Endothelial cell of hepatic sinusoid (primary cell): ENCODE results near the gene DHRS7B.
"Not testable (repeated sequence)": the region's sequence is repeated elsewhere in the genome, so short reads cannot be mapped to it uniquely, and the experiment has no call there.

ENCODE experiments used
- in situ Hi-C: cut with HindIII; loops from 2 replicates; pipeline ENCODE4 v1.10.0; 2017; ENCODE audit warnings: low sequenced_read_pairs

Gene DHRS7B

GRCh38 chr17:21174713-21175112 is 47.9 kb downstream of the DHRS7B start:
- in situ Hi-C loops: loop anchor here (5.0 kb wide), 1 partner anchor 58 kb away; no protein-coding TSS in a partner anchor

DNA sequence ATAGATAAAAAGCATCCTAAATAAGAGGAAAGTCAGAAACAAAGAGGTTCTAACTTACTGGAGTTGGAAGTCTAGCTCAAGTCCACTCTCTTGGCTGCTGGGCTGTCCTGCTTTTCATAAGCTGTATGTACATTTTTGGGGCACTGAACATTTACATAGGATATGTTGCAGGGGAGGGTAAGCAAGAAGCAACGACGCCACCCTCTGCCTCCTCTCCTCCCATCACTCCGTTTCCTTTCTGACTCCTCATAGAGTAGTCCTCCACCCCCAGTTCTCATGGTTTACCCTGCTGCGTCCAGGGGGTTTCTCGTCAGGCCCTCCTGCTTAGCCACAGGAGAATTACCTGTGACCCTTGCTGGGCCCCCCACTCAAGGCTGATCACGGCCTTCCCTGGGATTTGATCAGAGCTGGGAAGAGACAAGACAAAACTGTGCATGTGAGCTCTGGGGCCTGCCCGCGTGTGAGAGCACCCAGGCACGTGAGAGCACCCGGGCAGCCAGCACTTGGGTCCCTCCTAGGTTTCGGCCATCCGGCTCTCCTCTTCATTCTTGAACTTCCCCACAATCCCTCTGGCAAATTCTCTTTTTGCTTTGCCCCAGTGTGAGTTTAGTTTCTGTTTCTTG is 50.1 kb downstream of the DHRS7B start:
- in situ Hi-C loops: no loop called here

DNA sequence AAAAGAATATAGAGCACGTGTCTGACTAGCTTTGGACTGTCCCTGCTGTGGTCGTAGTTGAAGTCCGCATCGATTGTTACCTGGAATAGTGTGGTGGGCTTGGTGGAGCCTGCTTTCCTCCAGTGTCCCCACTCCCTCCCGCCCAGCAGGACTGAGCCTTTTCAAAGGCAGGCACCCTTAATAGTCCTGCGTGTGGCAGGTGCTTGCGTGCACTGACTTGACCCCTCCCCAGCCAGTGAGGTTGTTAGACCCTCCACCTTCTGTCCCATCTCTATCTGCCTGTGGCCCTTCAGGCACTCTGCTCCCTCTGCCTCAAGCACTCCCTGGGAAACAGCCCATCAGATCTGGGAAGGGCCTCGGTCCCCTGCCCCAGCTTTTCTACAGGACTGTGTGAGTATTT is 50.6 kb downstream of the DHRS7B start:
- in situ Hi-C loops: no loop called here

DNA sequence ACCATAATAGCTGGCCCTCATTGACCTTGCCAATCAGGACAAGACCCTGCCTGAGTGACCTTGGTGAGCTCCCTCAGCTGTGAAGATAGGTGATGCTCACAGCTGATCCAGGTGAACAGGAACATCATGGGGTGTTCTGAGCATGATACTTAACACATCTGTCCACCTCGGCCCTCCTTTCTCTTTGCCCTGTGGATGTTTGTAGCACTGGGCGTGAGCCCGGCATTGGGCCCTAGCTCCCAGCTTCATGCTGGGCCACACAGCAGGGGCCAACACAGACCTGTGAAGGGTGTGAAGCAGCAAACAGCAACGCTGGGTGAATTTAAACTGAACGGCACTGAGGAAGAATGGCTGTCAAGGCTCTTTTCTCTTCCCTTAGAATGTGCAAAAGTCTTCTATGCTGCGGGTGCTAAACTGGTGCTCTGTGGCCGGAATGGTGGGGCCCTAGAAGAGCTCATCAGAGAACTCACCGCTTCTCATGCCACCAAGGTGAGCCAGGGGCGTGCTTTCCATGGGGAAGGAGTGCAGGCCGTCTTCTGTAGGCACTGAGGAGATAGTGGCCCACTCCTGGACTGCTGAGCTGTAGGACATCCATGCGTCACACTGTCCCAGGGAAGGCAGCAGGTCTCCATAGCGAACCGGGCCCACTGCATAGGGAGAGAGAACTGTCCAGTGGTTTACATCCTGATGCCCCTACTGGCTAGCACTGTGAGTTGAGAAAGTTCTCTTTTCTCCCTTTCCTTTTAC is 51.3 kb downstream of the DHRS7B start:
- in situ Hi-C loops: no loop called here

- in situ Hi-C loops: no loop called here
Observed at GRCh38 chr17:21183468-21183867, 56.7 kb downstream of the DHRS7B start.

DNA sequence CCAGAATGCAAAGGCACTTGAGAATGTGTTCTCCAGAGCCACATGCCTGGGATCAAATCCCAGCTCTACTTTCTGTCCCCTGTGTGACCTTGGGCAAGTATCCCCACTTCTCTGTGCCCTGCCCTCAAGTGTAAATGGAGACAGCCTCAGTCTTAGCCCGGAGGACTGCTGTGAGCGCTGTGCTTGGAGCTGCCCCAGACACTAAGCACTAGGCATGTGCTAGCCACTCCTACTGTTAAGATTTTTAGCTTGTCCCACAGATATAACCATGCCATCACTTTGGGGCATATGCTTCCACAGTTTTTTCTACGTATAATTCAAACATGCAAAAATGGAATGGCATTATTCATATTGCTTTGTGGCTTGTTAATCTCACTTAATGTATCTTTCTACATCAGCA is 57.8 kb downstream of the DHRS7B start:
- in situ Hi-C loops: no loop called here

DNA sequence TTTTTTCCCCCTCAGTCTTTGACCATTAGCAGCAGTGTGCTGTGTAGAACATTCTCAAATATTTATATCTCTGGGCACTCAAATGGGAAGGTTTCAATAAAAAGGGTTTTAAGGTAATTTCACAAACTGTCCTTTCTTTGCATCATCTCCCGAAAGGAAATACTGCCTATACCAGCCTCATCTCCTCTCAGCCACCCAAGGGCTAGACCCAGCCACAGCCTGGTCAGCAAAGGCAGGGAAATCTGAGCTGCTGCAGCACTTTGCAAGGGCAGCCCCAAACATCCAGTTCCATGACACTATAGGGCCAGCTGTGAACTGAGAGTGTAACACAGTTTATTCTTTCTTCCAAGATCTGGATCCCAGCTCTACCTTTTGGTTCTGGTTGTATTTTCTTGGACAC is 58.3 kb downstream of the DHRS7B start:
- in situ Hi-C loops: no loop called here

DNA sequence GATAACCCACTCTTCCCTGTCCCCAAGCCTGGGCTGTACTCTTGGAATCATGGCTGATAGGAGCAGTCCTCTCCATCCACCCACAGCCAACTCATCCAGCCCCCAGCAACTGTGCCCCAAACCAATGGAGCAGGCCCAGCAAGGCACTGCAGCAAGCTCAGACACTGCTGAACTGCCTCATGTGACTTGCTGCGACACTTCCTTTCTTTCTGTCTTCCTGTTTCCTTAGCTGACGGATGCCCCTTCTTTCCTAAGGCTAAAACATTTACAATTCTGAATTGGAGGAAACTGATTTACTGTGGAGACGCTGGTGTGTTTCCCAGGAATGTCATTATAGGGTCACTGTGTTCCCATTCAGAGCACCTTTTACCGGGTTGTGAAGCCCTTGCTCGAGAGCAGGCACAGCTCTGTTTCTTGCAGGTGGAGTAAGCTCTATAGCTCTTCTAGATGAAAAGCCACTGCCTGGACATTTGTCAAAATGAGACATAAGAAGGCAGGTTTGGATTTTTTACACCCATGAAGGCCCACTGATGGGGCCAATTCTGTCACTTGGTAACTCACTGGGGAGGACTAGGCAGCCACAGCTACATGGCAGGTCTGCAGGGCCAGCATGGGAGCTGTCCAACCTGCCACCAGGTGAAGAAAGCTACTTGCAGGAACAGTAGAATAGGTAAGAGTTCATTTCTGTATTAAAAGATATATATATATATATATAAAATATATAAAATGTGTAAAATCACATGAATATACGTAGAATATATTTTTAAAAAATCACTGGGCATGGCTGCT is 59.8 kb downstream of the DHRS7B start:
- in situ Hi-C loops: no loop called here

GRCh38 chr17:21189361-21189760 is 62.6 kb downstream of the DHRS7B start:
- in situ Hi-C loops: no loop called here

DNA sequence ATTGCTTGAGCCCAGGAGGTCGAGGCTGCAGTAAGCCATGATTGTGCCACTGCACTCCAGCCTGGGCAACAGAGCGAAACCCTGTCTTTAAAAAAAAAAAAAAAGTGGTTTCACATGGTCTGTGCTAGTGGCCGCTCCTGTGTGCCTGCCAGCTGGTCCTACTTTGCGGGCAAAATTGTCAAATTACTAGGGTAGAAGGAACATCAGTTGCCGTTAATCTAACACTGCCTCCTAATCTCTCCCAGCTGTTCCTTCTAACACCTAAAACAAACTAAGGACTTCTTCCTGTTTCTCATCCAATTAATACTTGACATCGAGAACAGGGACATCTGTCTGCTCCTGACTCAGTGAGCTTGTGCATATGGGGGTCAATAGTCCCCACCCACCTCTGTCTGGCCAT is 63.3 kb downstream of the DHRS7B start:
- in situ Hi-C loops: no loop called here

DNA sequence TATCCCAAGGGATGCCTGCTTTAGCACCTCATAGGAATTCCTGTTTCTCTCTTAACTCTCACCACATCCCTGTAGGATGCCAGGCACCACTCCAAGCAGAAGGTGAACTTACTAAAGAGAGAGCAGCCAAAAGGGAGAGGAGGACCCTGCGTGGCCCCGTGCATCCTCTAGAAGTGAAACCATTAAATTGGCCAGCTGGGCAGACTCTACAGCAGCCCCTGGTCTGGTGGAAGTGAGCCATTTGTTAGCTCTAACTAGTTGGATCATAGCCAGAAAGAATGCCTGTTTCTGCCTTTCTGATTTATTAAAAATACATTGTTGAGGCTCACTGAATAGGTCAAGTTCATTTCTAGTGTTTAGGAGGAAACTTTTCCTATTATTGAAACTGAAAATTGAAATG is 64.9 kb downstream of the DHRS7B start:
- in situ Hi-C loops: no loop called here

DNA sequence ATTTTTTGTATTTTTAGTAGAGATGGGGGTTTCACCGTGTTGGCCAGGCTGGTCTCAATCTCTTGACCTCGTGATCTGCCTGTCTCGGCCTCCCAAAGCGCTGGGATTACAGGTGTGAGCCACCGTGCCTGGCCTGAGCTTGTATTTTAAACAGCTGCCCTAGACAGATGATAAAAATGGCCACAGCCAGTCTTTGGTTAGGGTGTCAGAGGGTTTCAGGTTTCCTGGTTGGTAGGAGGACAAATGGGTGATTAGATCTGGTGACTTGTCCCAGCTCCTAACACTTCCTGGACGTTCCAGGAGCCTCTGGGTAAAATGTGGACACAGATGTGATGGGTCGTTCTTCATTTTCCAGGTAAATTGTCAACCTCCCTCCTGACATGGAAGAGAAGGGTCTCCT is 65.7 kb downstream of the DHRS7B start:
- in situ Hi-C loops: not testable (repeated sequence)

DNA sequence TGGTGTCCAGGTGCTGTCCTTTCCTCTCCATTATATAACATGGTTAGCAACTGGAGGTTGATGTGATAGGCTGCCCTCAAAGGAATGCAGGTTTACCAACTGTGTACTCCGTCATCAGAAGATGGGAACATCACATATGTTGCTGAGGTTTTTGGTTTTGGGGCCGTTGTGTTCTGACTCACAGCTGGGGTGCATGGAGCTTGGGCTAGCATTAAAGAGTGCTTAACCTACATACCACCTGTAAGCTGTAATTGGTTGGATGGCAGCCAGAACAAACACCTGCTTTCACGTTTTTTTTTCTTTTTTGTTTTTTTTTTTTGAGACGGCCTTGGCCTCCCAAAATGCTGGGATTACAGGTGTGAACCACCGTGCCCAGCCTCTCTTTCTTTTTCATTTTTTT is 66.3 kb downstream of the DHRS7B start:
- in situ Hi-C loops: no loop called here

GRCh38 chr17:21194226-21194625 is 67.5 kb downstream of the DHRS7B start:
- in situ Hi-C loops: no loop called here

DNA sequence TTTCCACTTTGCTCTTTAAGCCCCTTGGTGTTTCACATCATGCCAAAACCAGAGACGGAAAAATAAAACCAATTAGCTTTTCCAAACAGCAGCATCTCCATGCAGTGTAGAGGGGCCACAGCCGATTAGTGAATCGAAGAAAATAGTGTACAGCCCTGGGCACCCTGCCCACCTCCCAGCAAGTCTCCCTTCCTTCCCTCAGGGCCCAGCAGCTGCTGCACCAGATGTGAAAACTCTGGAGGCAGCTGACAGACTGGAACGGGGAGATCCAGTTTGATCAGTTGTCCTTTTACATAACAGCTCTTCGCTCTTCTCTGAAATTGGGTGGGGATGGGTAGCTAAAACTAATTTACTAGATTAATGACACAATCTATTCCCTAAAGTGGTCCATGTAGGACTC is 67.9 kb downstream of the DHRS7B start:
- in situ Hi-C loops: no loop called here

DNA sequence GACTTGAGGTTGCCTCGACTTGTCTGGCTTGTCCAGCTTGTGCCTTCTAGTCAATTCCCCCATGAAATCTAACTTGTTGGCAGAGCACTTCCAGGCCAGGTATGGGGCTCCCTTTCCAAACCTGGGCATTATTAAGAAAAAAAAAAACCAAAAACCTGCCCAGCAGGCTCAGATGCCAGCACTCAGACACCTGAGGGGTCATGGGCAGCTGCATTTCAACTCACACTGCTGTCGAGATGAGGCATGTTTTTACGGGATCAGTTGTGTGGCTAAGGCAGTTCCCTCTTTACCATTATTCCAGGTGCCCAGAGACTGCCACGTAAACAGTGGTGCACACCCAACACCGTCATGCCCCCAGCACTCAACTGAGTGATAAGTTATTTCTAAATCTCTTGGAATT is 69.4 kb downstream of the DHRS7B start:
- in situ Hi-C loops: no loop called here

DNA sequence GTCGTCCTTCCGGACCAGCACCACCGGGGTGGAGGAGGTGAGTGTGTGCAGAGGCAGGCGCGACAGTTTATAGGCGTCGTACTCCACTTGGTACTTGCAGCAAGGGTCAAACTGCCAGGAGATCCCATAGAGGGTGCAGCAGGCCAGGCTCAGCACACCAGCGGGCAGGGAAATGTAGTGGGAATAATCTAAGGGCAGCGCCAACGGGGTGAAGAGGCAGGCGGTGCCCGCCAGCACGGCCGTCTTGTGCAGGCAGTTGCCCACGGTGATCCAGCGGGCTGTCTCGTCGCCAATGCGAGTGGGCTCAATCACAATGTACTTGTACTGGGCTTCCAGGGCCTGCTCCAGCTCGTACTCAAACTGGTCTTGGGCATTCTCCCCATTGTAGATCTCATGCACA is 71.6 kb downstream of the DHRS7B start:
- in situ Hi-C loops: no loop called here

- in situ Hi-C loops: no loop called here
Observed at GRCh38 chr17:21199311-21199710, 72.5 kb downstream of the DHRS7B start.

GRCh38 chr17:21199856-21200255 is 73.1 kb downstream of the DHRS7B start:
- in situ Hi-C loops: loop anchor here (5.0 kb wide), 1 partner anchor 47 kb away; no protein-coding TSS in a partner anchor

GRCh38 chr17:21200590-21201297 is 74.0 kb downstream of the DHRS7B start:
- in situ Hi-C loops: loop anchor here (5.0 kb wide), 1 partner anchor 47 kb away; no protein-coding TSS in a partner anchor

DNA sequence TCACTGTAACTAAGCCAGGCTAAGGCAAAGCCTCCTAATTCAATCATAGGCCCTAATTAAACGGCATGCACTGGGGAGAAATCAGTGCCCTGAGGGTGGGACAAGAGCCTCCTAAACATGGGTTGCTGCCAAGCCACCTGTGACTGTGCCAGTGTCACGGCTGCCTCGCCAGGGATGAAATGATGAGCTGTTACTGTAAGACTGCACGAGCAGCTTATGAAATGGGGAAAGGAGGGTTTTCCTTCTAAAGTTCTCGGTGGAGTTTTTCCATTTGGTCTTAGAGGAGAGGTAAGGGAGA is 74.5 kb downstream of the DHRS7B start:
- in situ Hi-C loops: loop anchor here (5.0 kb wide), 1 partner anchor 46 kb away; no protein-coding TSS in a partner anchor
